Measurements from ENCODE around the gene GIMAP6. TPM values are rescaled to one million over a fixed set of nuclear protein-coding genes. Genes with fewer than 3 reads are reported as not detected.
"Not testable (repeated sequence)": the region's sequence is repeated elsewhere in the genome, so short reads cannot be mapped to it uniquely, and the experiment has no call there.

Gene GIMAP6
- polyA plus RNA-seq, 3 donors from 2014 or later = 119 to 279 (median 173) TPM

DNA sequence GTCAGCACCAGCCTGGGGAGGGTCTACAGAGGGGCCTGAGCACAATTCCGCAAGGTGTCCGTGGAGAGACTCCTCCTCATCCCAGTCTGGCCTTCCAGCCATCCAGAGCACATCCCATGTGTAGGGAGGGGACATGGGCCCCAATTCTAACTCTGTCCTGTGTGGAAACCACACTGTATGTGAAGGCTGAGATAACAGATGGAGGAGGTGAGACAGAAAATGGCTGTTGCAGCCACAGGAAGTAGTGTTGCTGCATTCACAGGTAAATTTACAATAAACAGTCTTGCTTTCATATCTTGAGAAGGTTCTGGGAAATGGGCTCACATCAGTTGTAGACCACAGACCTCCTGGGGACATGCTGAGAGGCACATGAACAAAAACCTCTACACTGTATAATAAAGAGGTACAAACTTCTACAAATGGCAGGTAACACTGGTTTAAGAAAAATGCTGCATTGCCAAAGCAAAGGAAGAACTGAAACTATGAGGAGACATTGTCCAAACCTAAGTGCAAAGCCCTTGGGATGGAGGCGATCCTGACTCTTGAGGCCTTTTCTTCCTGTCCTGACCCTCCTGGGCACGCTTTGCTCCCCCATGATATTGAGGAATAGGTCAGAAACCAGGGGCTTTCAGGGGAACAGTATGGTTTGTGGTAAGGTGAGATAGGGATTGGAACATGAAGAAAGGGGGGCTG is 31.8 kb upstream of the GIMAP6 start:
- peak overlapping the region; percentile 99 to 100 (median 100) for H3K27ac Mint-ChIP-seq
- peaks cover 0 to 5% (median 2%) of the 10 kb centered on the region in 6 donors for H3K9me3 Mint-ChIP-seq
- peaks cover 0 to 12% (median 8%) of the 10 kb centered on the region in 3 donors for H3K36me3 Mint-ChIP-seq
- peak overlapping the region; percentile 73 to 80 (median 79) for H3K4me3 Mint-ChIP-seq
- peaks cover 9 to 15% (median 11%) of the 10 kb centered on the region in 3 donors for H3K27me3 Mint-ChIP-seq (ENCODE audit: low read depth in 3 of 3)
- H3K4me1 Mint-ChIP-seq = peaks cover 79 to 90% of the 10 kb centered on the region in 2 donors
- peak; percentile 52 to 53 (median 52) for DNase-seq

DNA sequence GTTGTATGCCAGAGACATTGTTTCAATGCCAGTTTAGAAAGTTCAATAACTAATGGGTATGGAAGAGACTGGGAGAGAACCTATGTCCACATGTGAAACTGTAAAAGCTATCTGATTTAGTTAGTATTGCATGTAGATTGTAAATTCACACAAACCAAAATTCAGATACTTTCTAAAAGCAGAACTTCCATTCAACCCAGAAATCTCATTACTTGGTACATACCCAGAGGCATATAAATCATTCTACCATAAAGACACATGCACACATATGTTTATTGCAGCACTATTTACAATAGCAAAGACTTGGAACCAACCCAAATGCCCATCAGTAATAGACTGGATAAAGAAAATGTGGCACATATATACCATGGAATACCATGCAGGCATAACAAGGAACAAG is 30.6 kb upstream of the GIMAP6 start:
- Mint-ChIP-seq H3K4me1 (peaks cover 68 to 79% of the 10 kb centered on the region in 2 donors), H3K27ac (peak overlapping the region; percentile 99 to 100 (median 100)), H3K4me3 (peak overlapping the region; percentile 45 to 76 (median 63))
- not testable (repeated sequence) for H3K36me3 Mint-ChIP-seq; H3K27me3 Mint-ChIP-seq (ENCODE audit: low read depth in 3 of 3); DNase-seq; H3K9me3 Mint-ChIP-seq

DNA sequence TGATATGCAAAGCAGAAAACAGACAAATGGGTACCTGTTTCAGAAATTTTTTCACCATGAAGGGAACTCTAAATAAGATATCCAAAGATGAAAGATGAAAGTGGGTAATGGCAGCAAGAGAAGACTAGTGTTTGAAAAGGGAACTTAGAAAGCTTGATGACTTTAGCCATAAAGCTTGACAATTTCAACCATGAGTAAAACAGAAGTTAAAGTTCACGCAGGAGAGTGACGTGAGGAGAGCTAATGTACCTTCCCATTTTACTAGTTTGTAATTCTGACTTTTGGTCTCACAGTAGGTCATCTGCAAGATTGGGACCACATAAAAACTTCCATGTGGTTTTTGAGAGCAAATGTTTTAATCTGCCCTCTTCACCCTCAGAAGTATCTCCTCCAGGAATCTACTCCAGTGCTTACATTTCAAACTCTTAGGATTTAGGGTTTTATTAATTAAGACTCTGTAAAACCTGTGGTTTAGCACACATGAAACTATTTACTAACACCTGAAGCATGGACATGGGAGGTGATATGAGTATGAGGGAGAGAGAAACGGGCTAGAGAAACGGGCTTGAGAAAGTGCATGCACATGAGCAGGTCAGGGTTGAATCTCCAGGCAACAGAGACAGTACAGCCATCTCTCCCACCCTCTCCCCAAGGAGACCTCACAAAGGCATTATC is 28.9 kb upstream of the GIMAP6 start:
- H3K36me3 Mint-ChIP-seq = peaks cover 3 to 17% (median 8%) of the 10 kb centered on the region in 3 donors
- H3K27ac Mint-ChIP-seq = peak overlapping the region in 5 of 6 donors; percentile 63 to 87 (median 81)
- H3K9me3 Mint-ChIP-seq = peaks cover 0 to 2% (median 0%) of the 10 kb centered on the region in 6 donors
- H3K27me3 Mint-ChIP-seq (ENCODE audit: low read depth in 3 of 3) = peaks cover 6 to 8% (median 6%) of the 10 kb centered on the region in 3 donors
- peak overlapping the region in 2 of 5 donors; percentile 47 to 53 for H3K4me3 Mint-ChIP-seq
- H3K4me1 Mint-ChIP-seq = peaks cover 53 to 62% of the 10 kb centered on the region in 2 donors
- DNase-seq = no peak

DNA sequence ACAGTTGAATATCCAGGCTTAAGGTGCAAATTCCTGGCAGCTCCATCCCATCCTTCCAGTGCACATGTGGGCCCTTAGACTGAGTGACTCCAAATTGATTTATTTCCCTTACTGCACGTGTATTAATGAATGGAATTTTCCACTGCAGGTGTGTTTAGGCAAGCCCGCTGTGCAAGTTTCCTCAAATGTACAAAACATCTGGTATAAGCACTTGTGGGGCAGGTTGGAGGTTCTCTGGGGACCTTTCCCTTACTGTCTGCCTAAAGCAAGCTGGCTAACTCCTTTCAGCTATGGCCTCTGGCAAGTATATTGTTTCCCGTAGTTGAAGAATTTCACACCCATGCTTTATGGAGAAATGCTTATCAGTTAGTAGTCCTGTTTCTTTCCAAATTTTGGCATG is 25.3 kb upstream of the GIMAP6 start:
- Mint-ChIP-seq H3K9me3 (peaks cover 0 to 3% (median 0%) of the 10 kb centered on the region in 6 donors), H3K4me3 (no peak overlapping the region), H3K4me1 (peaks cover 17 to 36% of the 10 kb centered on the region in 2 donors), H3K27me3 (ENCODE audit: low read depth in 3 of 3) (peaks cover 0 to 3% (median 2%) of the 10 kb centered on the region in 3 donors), H3K36me3 (peaks cover 3 to 14% (median 6%) of the 10 kb centered on the region in 3 donors), H3K27ac (no peak overlapping the region)
- no peak for DNase-seq

DNA sequence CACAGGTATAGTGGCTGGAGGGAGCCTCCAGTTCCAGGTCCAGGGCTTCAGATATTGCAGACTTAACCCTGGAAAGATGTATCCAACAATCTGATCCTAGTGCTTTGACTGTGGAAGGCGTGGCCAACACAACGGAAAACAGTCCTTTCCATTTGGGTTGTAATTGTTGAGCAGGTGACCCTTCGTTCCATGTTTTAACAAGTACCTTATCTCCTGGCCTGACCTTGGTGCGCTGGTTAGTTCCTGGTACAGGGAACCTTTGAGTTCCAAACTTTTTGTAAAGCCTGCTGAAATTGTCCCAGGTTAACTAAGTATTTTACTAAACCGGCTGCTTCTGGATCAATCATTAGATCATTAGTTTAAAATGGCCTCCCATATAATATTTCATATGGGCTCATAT is 23.9 kb upstream of the GIMAP6 start:
- Mint-ChIP-seq H3K27me3 (ENCODE audit: low read depth in 3 of 3) (peaks cover 0 to 3% (median 2%) of the 10 kb centered on the region in 3 donors), H3K27ac (no peak overlapping the region), H3K4me3 (no peak overlapping the region), H3K4me1 (peaks cover 7 to 21% of the 10 kb centered on the region in 2 donors), H3K36me3 (peaks cover 3 to 19% (median 11%) of the 10 kb centered on the region in 3 donors), H3K9me3 (peaks cover 0 to 5% (median 2%) of the 10 kb centered on the region in 6 donors)
- DNase-seq = no peak

DNA sequence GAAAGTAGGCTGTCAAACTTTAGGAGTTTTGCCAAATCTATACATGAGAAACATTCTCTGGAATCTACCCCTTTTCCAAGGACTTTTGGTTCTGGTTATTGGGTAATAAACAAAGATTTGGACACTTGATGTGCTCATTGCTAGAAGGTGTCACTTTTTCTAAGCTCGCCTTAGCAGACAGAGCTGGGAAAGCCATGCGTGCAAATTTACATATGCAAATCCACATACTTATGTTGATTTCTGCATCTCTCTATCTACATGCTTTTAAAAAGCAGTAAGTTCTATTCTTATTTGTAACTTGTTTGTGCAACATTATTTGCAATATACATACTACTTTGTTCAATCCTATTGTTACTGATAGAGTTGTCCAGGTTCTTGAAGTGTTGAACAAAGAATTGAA is 22.5 kb upstream of the GIMAP6 start:
- Mint-ChIP-seq H3K4me1 (peaks cover 2 to 10% of the 10 kb centered on the region in 2 donors), H3K4me3 (no peak overlapping the region), H3K27ac (peak overlapping the region in 1 of 6 donors; percentile 46), H3K27me3 (ENCODE audit: low read depth in 3 of 3) (peaks cover 0 to 3% (median 2%) of the 10 kb centered on the region in 3 donors), H3K36me3 (peaks cover 3 to 18% (median 13%) of the 10 kb centered on the region in 3 donors), H3K9me3 (peaks cover 0 to 6% (median 3%) of the 10 kb centered on the region in 6 donors)
- DNase-seq = no peak

DNA sequence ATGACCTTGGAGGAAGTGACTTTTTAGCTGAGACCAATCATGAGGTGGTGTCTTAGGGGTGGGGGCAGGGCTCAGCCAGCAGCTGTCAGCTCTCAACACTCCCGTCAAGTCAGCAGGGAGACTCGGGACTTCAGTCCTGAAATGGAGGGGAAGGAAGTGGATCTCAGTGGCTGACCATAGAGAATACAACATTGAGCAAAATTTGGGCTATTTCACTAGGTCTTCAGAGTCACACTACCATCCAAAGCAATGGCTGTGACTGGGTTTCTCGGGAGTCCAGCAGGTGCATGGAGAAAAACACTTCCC is 16.8 kb upstream of the GIMAP6 start:
- peaks cover 0 to 6% (median 2%) of the 10 kb centered on the region in 6 donors for H3K9me3 Mint-ChIP-seq
- peaks cover 0 to 21% (median 17%) of the 10 kb centered on the region in 3 donors for H3K36me3 Mint-ChIP-seq
- peaks cover 21 to 41% of the 10 kb centered on the region in 2 donors for H3K4me1 Mint-ChIP-seq

DNA sequence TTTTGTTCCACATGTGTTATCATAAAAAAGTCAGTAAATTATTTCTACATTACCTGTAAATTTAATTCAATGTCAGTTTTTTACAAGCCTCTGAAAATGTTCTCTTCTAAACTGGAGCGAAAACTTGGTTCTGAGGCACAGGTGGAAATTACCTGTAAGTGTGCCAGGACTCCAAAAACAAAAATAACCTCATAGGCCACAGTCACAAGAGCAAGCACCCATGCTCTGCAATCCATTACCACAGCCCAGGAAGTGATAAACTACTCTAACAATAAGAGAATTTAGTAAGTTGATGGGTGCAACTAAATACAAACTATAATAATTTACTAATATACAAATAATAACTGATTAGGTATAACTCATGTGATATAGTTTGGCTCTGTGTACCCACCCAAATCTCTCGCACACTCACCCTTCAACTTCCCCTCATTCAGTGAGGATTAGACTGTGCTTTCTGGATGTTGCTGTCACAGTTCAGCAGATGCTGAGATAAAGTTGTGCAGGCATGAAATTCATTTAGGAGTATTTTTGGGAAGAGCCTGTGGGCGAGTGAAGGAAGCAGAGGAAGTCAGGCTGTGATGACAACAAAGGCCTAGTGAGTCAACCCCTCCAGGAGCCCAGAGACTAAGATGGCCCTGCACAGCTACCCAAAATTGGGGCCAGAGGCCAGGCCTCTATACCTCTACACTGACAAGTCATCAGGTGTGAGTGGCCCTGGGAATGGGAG is 16.3 kb upstream of the GIMAP6 start:
- Mint-ChIP-seq H3K9me3 (peaks cover 0 to 6% (median 1%) of the 10 kb centered on the region in 6 donors), H3K36me3 (peaks cover 0 to 26% (median 15%) of the 10 kb centered on the region in 3 donors), H3K27ac (peak overlapping the region; percentile 30 to 78 (median 62)), H3K4me3 (no peak overlapping the region), H3K27me3 (ENCODE audit: low read depth in 3 of 3) (peaks cover 0 to 2% (median 0%) of the 10 kb centered on the region in 3 donors), H3K4me1 (peaks cover 23 to 36% of the 10 kb centered on the region in 2 donors)
- no peak for DNase-seq

More for the DNA sequence above, 16.8 kb upstream of the GIMAP6 start:
- DNase-seq = no peak
- no peak overlapping the region for H3K4me3 Mint-ChIP-seq
- H3K27me3 Mint-ChIP-seq (ENCODE audit: low read depth in 3 of 3) = peaks cover 0 to 2% (median 0%) of the 10 kb centered on the region in 3 donors
- H3K27ac Mint-ChIP-seq = peak overlapping the region in 3 of 6 donors; percentile 39 to 55 (median 53)

DNA sequence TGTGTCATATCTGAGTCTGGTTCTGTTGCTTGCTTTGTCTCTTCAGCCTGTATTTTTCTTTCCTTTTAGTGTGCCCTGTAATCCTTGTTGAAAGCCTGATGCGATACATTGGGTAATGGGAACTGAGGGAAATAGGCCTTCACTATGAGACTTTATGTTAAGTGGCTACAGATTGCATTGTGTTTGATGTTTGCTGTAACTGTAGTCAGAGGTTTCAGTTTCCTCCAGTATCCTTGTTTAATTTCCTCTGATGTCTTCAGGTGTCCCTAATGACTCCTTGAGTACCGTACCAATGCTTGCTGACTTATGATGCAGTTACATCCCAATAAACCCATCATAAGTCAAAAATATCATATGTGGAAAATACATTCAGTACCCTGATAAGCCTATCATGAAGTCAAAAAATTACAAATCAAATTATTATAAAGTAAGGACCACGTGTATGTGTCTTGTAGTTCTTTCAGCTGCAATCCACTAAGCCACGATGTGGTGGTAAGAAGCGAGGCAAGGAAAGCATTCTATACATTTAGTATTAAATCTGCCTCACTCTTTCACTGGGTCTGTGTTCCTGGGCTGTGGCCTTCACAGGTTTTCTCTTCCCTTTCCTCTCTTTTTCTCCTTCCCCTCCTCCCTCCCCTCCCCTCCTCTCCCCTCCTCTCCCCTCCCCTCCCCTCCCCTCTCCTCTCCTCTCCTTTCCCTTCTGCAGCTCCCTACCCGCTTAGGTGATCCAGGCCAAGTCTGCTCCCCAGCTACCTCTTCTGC is 13.3 kb upstream of the GIMAP6 start:
- H3K27ac Mint-ChIP-seq = peak overlapping the region in 2 of 6 donors; percentile 14 to 31
- H3K4me1 Mint-ChIP-seq = peaks cover 26 to 36% of the 10 kb centered on the region in 2 donors
- H3K36me3 Mint-ChIP-seq = peaks cover 0 to 21% (median 11%) of the 10 kb centered on the region in 3 donors
- H3K9me3 Mint-ChIP-seq = peaks cover 0 to 4% (median 0%) of the 10 kb centered on the region in 6 donors
- peaks cover 0 to 2% (median 0%) of the 10 kb centered on the region in 3 donors for H3K27me3 Mint-ChIP-seq (ENCODE audit: low read depth in 3 of 3)
- no peak overlapping the region for H3K4me3 Mint-ChIP-seq
- no peak for DNase-seq

DNA sequence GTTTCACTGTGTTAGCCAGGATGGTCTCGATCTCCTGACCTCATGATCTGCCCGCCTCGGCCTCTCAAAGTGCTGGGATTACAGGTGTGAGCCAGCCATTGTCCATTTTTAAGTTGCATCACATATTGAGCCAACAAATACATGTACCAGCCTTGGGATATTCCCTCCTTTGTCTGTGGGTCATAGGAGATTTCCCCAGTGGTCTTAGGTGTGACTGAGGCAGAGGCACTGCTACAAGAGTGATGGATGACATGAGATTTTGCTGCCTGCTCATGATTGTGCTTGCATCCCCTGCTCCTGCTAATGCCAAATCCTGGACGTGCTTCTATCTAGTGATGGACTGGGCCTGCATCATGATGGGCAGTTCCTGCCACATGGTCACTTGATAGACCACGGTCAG is 10.7 kb upstream of the GIMAP6 start:
- H3K4me3 Mint-ChIP-seq = no peak overlapping the region
- no peak overlapping the region for H3K27ac Mint-ChIP-seq
- H3K9me3 Mint-ChIP-seq = peaks cover 9 to 18% (median 11%) of the 10 kb centered on the region in 6 donors
- peaks cover 6 to 28% (median 17%) of the 10 kb centered on the region in 3 donors for H3K36me3 Mint-ChIP-seq
- peaks cover 15 to 20% of the 10 kb centered on the region in 2 donors for H3K4me1 Mint-ChIP-seq
- DNase-seq = no peak
- H3K27me3 Mint-ChIP-seq (ENCODE audit: low read depth in 3 of 3) = peaks cover 0 to 2% (median 1%) of the 10 kb centered on the region in 3 donors

DNA sequence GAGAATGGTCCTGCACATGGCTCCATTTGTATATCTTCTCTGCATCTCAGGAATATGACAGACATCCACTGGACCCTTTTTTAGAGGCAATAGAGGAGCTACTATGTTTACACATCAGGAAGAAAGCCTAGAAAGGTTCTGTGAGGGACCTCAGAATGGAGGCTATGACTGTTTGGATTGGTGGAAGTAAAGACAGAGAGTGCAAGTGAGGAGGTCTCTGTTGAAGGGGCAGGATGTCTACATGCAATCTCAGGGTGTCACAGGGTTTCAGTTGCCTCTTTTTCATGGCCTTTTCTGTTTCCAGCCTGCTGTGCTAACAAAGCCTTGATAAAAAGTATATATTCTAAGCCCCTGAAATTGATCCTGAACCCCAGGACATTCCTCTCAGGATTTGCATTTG is 9.7 kb upstream of the GIMAP6 start:
- Mint-ChIP-seq H3K27ac (no peak overlapping the region), H3K4me3 (no peak overlapping the region), H3K9me3 (peaks cover 14 to 27% (median 19%) of the 10 kb centered on the region in 6 donors), H3K27me3 (ENCODE audit: low read depth in 3 of 3) (peaks cover 0 to 2% (median 1%) of the 10 kb centered on the region in 3 donors), H3K36me3 (peaks cover 6 to 38% (median 22%) of the 10 kb centered on the region in 3 donors), H3K4me1 (peaks cover 13 to 30% of the 10 kb centered on the region in 2 donors)
- no peak for DNase-seq

DNA sequence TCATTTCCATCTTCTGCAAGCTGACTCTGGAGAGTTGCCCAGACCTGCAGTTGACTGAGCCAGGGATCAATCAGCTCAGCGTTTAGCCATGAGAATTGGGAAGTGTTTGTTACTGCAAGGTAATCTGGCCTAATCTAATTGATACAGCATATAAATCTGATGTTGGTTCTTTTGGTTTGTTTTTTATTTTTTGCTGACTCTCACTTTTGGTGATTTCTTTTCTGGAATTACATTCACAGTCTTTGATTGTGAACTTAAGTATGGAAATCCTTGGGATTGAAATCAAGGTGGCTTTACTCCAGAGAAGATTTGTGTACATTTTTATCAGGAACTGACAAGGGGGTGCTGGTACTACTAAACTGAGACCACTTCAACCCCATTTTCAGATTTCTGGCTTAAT is 1.7 kb upstream of the GIMAP6 start:
- peaks cover 70 to 85% of the 10 kb centered on the region in 2 donors for H3K4me1 Mint-ChIP-seq
- H3K27ac Mint-ChIP-seq = peak overlapping the region; percentile 86 to 94 (median 92)
- H3K36me3 Mint-ChIP-seq = peaks cover 36 to 57% (median 52%) of the 10 kb centered on the region in 3 donors
- no peak for DNase-seq
- peaks cover 11 to 24% (median 18%) of the 10 kb centered on the region in 6 donors for H3K9me3 Mint-ChIP-seq
- peak overlapping the region; percentile 57 to 99 (median 61) for H3K4me3 Mint-ChIP-seq
- peaks cover 3 to 7% (median 3%) of the 10 kb centered on the region in 3 donors for H3K27me3 Mint-ChIP-seq (ENCODE audit: low read depth in 3 of 3)
